HG02763 (cell line): Measurements from ENCODE around the gene PCK1.

Experiments used
- ATAC-seq: cut with Tn5 transposase; IDR thresholded peaks from one replicate; pipeline ENCODE4 v1.9.1; 2021; ENCODE audit warnings: mild to moderate bottlenecking, moderate library complexity; ENCODE audit not compliant: unreplicated experiment

Gene PCK1

DNA sequence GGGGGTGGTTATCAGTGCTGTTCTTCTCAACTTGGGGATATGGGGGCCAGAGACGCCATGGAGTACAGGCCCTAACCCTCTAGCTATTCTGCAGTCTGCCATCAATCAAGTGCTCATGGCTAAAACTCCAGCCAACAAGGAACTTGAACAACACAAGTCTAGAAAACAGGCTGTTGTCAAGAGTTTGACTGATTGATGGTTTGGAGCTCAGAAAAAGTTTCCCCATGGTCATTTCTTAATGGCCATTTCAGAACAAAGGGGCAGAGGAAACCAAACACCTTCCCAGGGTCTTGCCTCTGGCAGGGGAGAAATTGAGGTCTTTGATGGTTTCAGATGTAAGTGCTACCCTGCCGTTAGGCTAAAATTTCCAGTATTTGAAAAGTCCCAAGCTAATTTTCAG lies 15.1 kb downstream of the PCK1 start:
- no peak for ATAC-seq

DNA sequence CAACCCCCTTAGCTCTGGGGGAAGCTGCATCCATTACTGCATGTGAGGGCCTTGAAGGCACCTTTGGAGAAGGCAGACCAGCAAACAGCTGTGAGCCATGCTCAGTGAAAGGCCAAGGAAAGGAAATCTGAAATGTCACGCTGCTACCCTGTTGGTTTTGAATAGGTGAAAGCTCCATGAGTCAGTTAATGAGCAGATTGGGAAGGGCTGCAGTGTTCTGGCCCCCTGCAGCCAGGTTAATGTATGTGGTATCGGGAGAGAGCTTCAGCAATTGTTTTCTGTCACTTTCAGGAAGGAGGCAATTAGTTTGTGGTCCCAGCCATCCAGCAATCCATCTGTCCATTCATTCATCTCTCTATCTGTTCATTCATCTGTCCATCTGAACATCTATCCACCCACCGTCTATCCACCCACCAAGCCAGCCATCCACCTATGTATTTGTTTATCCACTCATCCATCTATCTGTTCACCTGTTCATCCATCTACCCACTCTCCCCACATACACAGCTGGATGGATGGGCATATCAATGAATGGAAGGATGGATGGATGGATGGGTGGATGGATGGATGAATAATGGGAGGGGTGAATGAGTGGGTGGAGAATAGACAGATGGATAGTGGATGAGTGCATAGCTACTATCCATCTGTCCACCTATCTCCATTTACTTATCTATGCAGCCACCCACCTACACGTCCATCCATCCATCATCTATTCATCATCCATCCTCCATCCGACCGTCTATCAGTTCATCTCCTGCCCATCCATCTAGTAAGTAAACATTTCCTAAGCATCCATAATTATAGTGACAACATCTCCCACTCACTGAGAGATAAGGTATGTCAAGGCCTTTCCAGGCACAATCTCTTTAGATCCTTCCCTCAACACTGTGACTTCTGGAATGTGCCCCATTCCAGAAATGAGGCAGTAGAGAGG lies 16.0 kb downstream of the PCK1 start:
- no peak for ATAC-seq

DNA sequence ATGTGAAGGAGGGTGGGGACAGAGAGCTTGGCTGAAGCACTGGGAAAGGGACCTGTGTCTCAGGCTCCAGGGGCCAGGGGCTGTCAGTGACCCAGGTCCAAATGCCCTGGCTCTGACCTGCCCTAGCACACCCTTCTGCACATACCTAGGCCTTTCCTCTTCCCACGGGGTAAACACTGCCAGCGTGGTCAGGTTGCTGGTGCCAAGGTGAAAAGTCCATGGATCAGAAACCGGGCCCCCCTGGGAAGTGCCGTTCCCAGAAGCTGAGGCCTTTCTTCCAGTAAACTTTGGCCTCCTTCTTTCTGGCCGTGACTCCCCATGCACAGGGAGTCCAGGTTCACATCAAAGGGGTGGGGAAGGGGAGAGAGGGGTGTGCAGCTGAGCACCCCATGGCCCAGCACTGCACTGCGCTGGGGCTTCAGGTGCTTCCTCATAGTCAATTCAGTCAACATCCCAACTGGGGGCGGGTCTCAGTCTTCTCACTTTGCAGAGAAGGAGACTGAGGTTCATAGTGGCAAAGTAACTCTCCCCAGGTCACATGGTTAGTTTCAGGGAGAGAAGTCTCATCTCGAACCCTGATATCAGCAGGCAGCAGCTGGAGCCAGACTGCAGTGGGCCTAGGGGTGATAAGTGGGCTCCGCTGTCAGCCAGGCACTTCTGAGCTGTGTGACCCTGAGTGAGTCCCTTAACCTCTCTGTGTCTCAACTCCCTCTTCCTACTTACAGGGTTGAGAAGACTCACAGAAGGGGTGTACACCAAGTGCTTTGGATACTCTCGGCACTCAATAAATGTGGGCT lies 17.0 kb downstream of the PCK1 start:
- no peak for ATAC-seq

DNA sequence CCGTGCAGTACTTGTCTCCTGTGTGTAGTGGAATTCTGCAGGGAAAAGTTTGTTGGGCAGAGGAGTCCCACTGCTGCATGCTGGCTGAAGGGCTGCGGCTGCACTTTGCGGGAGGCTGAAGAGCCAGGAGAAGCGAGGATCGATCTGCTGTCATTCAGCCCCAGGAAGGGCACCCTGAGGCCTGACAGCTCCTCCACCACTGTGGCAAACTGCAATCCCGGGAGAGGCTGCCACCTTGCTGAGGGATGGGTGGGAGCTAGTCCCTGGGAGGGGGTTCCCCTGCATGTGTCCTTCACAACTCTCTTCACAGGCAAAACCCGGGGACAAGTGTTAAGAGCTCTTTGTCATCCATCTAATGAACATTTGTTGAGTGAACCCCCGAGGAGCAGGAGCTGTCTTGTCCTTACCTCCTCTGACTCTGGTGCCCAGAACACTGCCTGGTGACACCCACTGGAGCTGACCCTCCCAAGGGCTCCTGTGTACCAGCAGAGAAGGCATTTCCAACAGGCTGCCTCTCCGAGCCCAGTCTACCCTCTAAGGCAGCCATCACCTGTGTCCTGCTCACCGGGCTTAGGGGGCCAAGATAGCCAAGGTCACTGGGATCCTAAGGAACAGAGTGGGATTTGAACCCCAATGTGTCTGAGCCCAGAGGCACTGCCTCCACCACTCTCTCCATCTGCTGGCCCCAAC lies 17.7 kb downstream of the PCK1 start:
- no peak for ATAC-seq

DNA sequence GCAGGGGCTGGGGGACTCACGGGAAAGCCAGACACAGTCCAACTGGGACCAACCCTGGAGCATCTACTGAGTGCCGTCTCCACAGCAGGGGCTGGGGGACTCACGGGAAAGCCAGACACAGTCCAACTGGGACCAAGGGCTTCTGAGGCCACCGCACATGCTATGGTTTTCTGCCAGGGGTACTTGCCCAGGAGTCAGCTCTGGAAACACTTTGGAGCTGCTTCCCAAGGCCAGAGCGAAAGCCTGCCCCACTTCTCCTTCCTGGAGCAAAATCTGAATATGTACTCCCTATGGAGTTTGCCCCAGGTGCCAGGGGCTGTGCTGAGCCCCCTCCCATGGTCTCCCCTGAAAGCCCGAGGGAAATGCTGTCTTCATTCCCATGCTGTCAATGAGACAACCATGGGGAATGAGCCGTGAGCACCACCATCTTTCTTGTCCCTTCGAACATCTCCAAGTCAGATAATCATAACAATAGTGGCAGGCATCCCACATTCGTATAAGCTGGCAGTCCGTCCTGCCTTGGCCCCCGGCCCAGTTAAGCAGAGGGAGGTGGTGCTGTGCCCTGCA lies 18.5 kb downstream of the PCK1 start:
- no peak for ATAC-seq

DNA sequence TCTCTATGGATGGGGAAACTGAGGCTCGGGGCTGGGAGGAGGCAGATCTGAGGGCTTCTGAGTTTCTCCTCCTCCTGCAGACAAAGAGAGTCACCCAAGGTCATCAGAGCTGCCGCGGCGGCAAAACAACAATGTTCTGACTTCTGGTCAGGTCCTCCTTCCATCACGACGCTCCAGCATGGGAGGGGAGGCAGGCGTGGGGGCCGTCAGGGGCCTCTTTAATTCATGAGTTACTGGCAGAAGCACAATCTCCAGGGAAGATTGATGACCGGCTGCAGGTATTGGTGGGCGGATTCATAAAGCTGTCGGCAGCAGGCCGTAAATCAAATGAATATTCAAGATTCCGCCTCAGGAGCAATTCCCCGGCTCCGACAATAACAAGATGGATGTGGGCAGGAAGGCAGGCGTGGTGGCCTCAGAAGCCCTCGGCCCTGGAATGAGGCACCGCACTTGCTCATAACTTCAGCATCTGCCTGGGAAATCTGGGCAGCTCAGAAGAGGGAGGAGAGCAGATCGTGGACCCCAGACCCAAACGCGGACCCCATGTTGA lies 19.1 kb downstream of the PCK1 start:
- no peak for ATAC-seq

DNA sequence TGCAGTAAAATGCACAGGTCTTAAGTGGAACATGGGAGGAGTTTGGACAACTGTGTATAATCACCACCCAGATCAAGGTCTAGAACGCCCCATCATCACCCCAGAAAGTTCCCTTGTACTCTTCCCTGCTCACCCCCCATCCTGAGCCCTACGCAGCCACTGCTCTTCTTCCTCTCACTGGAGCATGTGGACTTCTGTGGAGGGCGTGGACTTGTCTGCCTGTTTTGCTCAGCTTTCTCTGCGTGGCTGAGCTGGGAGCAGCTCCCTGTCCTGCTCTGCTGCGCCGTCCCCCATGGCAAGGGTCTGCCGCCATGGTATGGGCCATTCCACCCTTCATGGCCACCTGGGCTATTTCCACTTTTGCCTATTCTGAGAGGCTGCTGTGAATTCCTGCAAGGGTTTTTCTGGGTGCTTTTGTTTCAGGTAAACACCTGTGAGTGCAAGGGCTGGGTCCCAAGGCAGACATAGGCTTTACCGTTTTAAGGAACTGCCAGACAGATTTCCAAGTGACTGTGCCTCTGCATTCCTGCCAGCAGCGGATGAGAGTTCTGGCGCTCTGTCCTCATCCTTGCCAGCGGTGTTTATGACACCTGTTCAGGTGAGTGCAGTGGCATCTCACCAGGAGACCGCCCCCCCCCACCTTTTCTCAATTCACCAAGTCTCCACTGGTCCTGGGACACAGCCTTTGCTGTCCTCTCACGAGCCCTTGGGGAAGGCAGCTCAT lies 19.7 kb downstream of the PCK1 start:
- no peak for ATAC-seq

DNA sequence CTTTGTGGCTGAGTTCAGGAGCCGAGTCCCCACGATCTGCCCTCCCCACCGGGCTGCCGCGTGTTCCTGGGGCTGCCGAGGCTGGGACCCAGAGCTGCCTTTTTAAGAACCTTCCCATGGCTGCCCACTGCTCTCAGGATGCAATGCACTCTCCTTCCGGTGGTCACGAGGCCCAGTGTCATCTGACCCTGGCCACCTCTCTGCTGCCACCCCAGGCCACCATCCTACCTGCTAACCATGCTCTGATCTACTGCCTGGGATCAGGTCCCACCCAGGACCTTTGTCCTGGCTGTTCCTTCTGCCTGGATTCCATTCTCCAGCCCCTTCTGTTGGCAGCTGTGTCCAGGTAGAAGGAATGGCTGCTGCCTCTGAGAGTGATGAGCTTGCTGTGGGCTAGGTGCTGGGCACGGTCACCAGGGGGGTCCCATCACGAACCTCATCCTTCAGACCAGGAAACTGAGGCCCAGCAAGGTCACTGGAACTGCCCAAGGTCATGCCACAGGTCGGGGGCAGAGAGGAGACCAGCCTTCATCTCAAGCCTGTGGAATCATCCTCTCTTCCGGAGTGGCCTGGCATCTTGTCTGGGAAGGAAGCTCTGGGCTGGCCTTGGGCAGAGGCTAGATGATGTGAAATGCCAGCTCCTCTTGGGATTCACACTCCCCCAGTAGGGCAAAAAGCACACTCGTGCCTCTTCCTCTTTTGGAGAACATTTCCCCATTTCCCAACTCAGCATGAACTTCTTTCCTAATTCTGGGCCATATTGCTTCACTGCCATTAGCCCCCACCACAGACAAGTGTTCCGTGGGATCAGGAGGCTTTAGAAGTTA lies 20.5 kb downstream of the PCK1 start:
- no peak for ATAC-seq

DNA sequence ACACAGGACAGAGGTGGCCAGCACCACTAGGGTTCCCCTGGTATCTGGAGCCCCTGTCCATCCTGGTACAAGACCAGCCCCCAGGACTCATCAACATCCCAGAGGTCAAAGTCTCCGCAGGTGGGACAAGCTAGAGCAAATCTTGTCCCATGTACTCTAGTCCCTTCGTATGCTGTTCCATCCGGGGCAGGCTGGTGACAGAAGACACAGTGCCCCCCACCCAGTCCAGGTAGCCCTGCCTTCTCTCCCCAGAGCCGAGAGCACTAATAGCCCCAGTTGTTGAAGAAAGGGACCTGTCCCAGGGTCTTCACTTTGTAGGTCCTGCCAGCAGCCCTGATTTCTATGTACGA lies 21.1 kb downstream of the PCK1 start:
- no peak for ATAC-seq

DNA sequence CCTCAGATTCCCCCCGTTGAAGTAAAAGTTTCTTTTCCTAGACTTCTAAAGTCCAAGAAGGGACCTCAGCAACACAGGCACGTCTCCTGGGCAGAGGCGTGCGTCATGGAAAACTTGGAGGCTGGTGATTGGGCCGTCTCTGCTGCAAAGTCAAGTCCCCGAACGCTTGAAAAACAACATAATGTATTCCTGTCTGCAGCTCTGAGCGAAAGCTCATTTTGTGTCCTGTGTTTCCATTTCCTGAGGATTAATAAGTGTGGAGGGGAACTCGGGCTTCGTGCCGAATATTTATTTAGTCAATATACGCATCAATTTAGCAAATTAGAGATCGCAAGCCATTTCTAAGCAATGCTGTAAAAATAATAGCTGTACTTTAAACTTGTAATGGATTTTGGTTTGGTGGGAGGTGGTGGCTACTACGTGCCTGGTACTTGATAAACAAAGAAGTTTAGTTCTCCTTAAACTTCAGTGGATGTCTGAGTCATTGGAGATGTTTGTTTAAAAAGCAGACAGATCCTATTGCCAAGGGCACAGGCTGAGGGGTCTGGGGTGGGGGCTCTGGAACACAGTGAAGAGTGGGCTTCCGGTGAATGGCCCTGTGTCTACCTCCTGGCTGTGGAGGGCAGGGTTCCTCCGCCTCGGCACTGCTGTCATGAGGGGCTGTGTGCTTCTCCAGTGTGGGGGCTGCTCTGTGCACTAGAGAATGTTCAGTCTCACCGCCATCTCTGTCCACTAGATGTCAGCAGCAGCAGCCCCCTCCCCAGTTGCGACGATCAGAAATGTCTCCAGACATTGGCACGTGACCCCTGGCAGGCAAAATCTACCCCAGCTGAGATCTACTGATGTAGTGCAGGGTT lies 21.8 kb downstream of the PCK1 start:
- ATAC-seq, result no peak

DNA sequence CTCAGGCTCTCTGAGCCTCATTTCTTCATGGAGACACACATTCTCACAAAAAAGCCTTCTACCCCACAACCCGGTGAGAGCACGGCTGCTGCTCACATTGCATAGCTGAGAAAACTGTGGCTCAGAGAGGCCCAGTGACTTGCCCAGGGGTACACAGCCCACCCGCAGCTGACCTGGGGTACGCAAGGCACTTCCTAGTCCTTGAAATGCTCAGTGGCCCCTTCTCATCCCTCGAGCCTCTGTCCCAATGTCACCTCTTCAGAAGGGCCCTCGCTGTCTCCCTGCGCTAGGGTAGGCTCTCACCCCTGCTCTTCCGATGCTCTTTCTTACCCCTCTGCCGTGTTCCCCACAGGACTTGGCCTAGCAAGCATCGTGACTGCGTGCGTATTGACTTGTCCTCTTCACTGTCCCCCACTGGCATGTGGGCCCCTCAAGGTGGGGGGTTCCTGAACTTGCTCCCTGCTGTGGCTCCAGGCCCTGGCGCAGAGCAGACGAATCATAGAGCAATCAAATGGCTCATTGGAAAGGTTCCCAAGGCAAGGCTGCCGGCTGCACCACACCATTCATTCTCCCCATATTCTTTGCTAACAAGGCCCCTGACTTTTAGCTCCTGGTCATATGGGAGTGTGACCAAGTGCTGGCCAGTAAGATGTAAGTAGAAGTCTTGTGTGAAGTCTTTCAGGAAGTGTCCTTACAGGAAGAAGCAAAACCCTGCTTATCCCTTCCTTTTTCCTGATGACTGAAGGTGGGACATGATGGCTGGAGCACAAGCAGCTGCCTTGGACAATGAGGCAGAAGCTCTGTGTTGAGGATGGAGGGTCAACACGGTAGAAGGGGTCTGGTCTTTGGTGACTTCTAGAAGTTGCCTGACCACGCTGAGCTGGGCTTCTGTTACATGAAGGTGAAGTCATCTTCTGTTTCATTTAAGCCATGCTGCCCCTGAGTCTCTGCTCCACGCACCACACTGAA lies 22.7 kb downstream of the PCK1 start:
- ATAC-seq, result no peak

DNA sequence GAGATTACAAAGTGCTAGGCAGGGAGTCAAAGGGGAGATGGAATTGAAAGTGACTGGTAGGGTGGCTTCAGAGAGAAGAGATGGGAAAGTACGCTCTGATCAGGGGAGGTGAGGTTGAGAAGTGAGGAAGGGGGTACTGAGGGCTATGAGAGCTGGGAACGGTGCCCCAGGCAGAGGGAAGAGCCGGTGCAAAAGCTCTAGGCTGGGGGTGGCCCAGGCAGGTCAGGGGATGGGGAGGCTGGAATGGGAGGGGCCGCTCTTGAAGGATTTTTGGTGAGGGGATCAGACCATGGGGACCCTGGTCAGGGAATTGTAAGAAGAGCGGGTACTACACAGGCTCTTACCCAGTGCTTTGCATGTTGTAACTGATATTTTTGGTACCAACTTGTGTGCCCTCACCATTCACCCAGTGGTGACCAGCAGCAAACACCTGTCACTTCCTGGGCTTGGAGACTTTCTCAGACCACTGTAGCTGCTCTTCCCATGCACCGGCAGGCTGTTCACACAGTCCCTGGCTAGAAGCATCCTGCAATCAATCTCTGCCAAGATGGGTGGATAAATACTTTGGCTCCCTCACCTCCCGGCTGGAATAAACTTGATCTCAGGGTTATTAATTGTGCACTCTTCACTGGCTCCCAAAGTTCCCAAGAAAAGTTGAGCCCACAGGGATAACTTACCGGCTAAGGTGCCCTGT lies 24.0 kb downstream of the PCK1 start:
- ATAC-seq, result no peak

DNA sequence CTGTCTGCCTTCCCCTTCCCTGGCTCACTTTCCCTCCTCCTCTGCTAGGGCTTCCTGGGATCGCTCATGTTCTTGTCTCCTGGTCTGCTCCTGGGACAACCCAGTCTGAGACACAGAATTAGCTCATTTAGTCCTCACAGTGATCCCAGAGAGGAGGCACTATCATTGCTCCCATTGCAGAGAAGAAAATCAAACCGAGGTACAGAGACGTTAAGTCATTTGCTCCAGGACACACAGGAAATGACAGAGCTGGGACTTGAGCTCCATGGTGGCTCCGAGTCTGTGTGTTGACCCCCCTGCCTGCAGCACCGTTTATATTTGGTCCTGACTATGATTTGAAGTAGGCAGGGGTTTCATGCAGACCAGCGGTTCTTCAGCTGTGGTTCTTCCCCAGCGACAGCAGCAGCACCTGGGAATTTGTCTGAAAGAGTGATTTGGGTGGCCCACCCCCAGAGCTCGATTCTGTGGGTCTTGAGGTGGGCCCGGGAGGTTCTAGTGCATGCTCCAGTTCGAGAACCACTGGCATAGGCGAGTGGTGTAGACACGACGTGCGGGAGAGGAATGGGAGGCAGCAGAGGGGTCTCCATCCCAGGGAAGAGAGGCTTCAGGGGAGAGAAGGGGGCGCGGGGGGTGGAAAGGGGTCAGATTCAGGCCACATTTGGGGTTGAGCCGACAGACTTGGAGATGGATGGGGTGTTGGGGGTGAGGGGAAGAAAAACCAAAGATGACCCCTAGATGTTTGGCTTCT lies 24.7 kb downstream of the PCK1 start:
- no peak for ATAC-seq

DNA sequence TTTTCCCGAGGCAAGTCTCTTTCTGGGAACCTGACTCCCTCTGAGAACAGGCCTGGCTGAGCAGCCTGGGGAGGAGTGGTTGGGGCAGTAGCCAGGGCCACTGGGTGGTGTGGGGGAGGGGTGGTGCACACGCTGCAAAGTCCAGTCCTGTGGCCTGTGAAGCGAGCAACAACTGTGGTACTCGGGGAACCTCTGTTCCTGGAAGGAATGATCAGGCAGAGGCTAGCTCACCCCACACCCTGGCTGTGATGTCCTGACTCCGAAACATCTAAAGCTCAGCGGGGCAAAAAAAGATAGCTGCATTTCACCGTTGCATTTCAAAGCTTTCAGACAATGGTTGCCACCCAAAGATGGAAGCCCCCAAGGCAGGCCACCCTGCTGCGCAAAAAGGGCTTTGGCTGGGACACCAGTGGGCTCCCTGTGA lies 25.5 kb downstream of the PCK1 start:
- no peak for ATAC-seq

DNA sequence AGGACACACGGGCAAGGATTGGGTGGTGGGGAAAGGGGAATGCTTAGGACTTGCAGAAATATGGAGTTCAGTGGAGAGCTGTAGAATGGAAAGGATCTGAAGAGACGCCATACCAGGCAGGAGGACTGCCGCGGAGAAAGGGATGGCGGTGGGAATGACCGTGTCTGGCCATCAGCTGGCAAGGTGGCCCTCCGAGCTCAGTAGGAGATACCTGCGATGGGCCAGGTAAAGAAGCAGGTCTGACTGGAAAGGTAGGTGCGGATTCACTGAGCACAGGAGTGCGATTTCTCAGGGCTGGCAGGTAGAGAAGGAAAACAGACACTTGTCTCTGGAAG lies 26.0 kb downstream of the PCK1 start:
- ATAC-seq, result no peak
